GM20431 (cell line): ENCODE measurements around the gene JAZF1.

Experiments used
- in situ Hi-C: fragments of 300-500 bp; cut with MseI, MboI; formaldehyde crosslinking; loops from one replicate; pipeline ENCODE4 v1.15.0; 2020; ENCODE audit warnings: low sequenced_read_pairs; ENCODE audit not compliant: unreplicated experiment

JAZF1 gene

DNA sequence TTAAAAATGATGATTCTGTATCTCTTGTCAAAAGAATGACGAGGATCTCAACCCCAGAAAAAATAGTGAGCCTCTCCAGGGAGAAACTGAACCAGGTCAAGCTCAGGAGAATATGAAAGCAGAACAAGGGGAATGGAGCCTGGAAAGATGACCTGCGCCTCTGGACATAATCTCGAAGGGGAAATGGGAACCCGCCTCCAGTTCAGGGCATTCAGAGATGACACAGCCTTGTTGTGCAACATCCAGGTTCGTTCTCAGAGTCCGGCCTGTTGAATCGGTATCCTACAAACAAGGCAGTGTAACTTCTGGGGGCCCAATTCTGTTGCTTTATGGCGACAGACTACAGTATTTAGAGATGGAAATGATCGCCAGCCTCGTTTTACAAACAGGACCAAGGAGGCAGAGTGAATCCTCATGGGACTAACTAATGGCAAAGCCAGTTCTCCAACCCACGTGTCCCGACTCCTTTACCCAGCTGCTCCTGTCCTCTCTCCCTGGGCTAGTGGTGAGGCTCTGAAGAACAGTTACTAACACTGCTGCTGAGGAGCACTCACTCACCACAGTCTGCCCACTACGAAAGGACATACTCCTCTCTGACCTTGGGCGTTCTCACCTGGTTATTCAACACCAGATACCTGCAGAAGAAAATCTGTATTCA, 67.6 kb downstream of the JAZF1 start:
- in situ Hi-C loops, result no loop called here

DNA sequence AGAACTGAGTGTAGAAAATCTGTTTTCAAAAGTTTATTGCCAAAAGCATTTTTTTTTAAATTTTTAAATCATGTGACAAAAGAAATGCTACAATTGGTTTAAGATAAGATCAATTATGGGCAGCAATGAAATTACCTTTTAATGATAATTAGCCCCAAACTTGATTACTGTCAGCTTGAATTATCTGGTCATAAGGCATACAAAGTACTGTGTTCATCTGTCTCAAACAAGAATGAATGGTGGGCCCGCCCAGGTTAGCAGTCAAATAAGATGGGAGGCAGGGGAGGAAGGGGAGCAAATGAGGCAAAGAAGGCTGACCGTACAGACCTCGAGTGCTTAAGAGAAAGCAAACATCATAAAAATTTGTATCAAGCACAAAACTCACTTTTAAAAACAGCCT, 68.1 kb downstream of the JAZF1 start:
- in situ Hi-C loops, result no loop called here

GRCh38 chr7:28112012-28112411, 68.6 kb downstream of the JAZF1 start:
- in situ Hi-C loops, result no loop called here

GRCh38 chr7:28110427-28111012, 70.1 kb downstream of the JAZF1 start:
- in situ Hi-C loops, result no loop called here

DNA sequence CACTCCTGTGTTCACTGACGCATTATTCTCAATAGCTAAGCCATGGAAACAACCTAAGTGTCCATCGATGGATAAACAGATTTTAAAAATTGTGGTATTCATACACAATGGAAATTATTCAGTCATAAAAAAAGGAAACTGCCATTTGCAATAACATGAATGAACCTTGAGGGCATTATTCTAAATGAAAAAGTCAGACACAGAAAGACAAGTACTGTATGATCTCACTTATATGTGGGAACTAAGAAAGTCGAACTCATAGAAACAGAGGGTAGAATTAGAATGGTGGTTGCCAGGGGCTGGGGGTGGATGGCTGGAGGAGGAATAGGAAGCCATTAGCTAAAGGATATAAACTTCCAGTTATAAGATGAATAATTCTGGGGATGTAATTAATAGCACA, 71.8 kb downstream of the JAZF1 start:
- in situ Hi-C loops, result no loop called here

GRCh38 chr7:28107960-28108359, 72.6 kb downstream of the JAZF1 start:
- in situ Hi-C loops, result no loop called here

- in situ Hi-C loops, result no loop called here
These were observed 74.2 kb downstream of the JAZF1 start for GRCh38 chr7:28106321-28106829.

DNA sequence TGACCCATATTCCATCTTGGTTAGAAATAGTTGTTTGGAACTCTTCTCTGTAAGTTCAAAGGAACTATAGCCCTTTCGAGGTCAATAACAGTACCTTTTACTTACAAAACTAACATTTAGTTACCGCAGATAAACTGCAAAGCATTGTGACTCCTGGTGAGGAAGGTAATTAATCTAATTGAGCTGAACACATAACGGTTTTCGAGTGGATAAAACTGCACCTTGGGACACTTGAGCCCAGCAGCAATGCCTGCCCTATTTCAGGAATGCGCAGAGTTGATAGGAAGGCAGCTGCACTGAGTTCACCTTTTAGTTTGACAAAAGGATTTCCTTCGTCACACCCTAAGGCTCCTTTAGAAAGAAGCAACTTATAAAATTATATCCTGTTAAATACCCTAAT, 75.4 kb downstream of the JAZF1 start:
- in situ Hi-C loops, result no loop called here

GRCh38 chr7:28104811-28105210, 75.8 kb downstream of the JAZF1 start:
- in situ Hi-C loops, result no loop called here

DNA sequence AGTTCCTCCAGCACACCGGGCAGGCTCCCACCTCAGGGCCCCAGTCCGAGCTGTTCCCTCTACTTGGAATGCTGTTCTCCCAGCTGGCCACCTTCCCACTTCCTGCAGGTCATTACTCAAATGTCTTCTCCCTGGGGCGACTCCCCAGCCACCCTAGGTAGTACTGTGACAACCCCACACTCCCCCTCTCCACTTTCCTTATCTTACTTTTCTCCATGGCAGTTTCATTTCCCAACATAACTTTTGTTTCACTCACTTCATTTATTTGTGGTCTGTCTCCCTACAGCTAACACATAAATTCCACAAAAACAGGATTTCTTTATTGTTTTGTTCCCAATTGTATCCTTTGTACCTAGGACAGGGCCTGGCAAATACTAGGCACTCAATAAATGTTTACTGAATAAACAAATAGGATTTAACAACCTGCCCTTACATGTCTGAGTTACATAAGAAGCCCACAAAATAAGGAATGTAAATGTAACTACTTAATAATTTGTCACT, 76.5 kb downstream of the JAZF1 start:
- in situ Hi-C loops, result no loop called here

- in situ Hi-C loops, result no loop called here
These were observed 77.8 kb downstream of the JAZF1 start for GRCh38 chr7:28102797-28103196.

GRCh38 chr7:28096713-28097112, 83.9 kb downstream of the JAZF1 start:
- in situ Hi-C loops, result no loop called here

DNA sequence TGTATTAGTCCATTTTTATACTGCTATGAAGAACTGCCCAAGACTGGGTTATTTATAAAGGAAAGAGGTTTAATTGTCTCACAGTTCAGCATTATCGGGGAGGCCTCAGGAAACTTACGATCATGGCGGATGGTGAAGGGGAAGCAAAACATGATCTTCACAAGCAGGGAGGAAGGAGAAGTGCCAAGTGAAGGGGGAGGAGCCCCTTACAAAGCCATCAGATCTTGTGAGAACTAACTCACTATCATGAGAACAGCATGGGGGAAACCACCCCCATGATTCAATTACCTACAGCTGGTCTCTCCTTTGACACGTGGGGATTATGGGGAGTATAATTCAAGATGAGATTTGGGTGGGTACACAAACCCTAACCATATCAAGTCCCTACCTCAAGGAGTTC, 85.4 kb downstream of the JAZF1 start:
- in situ Hi-C loops, result no loop called here

DNA sequence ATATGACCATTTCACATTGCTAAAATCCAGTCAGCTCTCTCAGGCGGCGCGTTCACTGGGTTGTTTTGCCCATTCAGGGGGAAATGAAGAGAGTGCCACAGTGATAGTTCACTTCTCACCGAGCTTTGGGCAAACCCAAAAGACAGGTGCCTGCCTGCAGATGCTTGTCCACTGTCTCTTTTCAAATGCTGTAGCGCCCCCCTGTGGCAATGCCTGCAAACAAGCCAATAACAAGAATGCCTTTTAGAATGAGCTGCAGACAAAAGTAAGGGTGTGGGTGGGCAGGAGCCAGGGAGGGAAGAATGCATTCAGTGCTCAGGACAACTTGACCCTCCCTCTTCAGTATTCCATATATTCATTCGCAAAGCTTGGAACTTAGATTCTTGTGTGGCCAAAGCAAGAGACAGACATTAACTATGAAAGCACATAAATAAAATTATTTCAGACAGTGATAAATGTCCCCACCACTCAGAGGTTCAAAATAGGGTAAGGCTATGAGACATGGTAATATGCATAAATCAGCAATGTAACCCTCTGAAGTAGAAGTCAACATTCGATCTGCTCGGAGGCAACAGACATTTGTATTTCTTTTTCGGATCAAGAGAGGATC, 86.9 kb downstream of the JAZF1 start:
- in situ Hi-C loops, result no loop called here

- in situ Hi-C loops, result no loop called here
These were observed 89.4 kb downstream of the JAZF1 start for GRCh38 chr7:28091190-28091589.

DNA sequence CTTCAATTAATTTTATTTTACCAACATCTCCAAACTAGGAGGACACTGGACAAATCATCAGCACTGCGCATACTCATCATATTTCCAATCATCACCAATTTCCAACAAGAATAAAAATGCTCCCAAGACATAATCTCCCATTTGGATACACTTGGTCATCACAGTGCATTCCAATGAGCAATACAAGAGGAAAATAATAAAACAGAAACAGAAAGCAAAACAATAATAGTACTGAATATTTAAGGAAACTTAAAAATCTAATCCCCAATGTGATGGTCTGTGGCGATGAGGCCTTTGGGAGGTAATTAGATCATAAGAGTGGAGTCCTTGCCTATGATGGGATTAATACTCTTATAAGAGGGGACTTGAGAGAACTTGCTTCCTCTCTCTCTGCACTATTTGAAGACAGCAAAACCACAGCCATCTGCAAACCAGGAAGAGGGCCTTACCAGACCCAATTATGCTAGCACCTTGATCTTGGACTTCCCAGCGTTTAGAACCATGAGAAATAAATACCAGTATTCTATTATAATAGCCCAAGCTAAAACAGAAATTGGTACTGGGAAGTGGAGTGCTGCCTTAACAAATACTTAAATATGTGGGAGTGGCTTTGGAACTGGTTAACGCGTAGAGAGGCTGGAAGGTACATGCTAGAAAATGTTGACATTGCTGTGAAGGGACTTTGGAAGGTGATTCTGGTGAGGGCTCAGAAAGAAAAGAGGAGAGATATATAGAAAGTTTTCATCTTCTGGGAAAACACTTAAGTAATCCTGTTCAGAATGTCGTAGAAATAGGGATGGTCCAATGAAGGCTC, 91.5 kb downstream of the JAZF1 start:
- in situ Hi-C loops, result no loop called here

- in situ Hi-C loops, result no loop called here
These were observed 92.6 kb downstream of the JAZF1 start for GRCh38 chr7:28088032-28088431.

- in situ Hi-C loops, result no loop called here
These were observed 94.4 kb downstream of the JAZF1 start for GRCh38 chr7:28086198-28086597.

GRCh38 chr7:28083998-28084985, 96.3 kb downstream of the JAZF1 start:
- in situ Hi-C loops, result no loop called here
